HEK293 (cell line): ENCODE measurements around the gene C11orf86.

Experiments used
- CTCF ChIA-PET: fragments of 350-600 bp; formaldehyde crosslinking; extraction: SDS; loops from one replicate; lab custom pipeline; 2021; ENCODE audit warnings: antibody characterized with exemption; lab: Yijun Ruan, JAX
- POLR2A ChIA-PET: fragments of 300-600 bp; formaldehyde crosslinking; extraction: SDS; loops from one replicate; lab custom pipeline; 2020; ENCODE audit warnings: antibody characterized with exemption, inconsistent platforms; lab: Yijun Ruan, JAX
- H3K27ac ChIP-seq: fragments of 200-500 bp; sonication (Bioruptor generic); 2 replicates; pipeline ENCODE4 v1.5.1; 2014; ENCODE audit warnings: low read depth, low read length, control low read depth, inconsistent platforms; ENCODE audit errors: extremely low read depth
- H3K36me3 ChIP-seq, 2 experiments: fragments of 200-500 bp in 1 of 2; sonication (Bioruptor generic) in 1 of 2; 1 replicate in 1 of 2; 2 replicates in 1 of 2; pipeline ENCODE4 v1.5.1; 2014 to 2017; ENCODE audit warnings: inconsistent platforms in 2 of 2, low read length in 2 of 2; ENCODE audit not compliant: control insufficient read depth in 2 of 2, insufficient read depth in 1 of 2
- H3K4me1 ChIP-seq: fragments of 200-500 bp; sonication (Bioruptor generic); 2 replicates; pipeline ENCODE4 v1.5.1; 2014; ENCODE audit warnings: mild to moderate bottlenecking, low read length, inconsistent platforms; ENCODE audit not compliant: control insufficient read depth, insufficient read depth
- H3K4me3 ChIP-seq: 2 replicates; pipeline ENCODE4 v1.5.1; 2011; ENCODE audit warnings: low read depth, mild to moderate bottlenecking, control low read depth, low read length, moderate library complexity
- H3K9me3 ChIP-seq: fragments of 200-500 bp; sonication (Bioruptor generic); 2 replicates; pipeline ENCODE4 v1.5.1; 2014; ENCODE audit warnings: low read depth, low read length, inconsistent platforms; ENCODE audit not compliant: control insufficient read depth, insufficient read depth
- BCL6B ChIP-seq: fragments of 450-650 bp; formaldehyde crosslinking; IDR thresholded peaks from 2 replicates; pipeline ENCODE4 v1.5.1; 2017; ENCODE audit warnings: missing biosample characterization, missing genetic modification characterization
- MZF1 ChIP-seq: fragments of 450-650 bp; formaldehyde crosslinking; IDR thresholded peaks from 2 replicates; pipeline ENCODE4 v1.5.1; 2017; ENCODE audit warnings: missing biosample characterization, missing genetic modification characterization, borderline replicate concordance
- PRDM4 ChIP-seq: fragments of 450-650 bp; formaldehyde crosslinking; IDR thresholded peaks from 2 replicates; pipeline ENCODE4 v1.5.1; 2017; ENCODE audit warnings: missing biosample characterization, missing genetic modification characterization
- RBAK ChIP-seq: fragments of 450-650 bp; formaldehyde crosslinking; IDR thresholded peaks from 2 replicates; pipeline ENCODE4 v1.5.1; 2016; ENCODE audit warnings: missing biosample characterization, missing genetic modification characterization
- SALL2 ChIP-seq: fragments of 450-650 bp; formaldehyde crosslinking; IDR thresholded peaks from 2 replicates; pipeline ENCODE4 v1.5.0; 2017; ENCODE audit warnings: missing biosample characterization, mild to moderate bottlenecking, missing genetic modification characterization, borderline replicate concordance
- ZBTB17 ChIP-seq: fragments of 450-650 bp; formaldehyde crosslinking; IDR thresholded peaks from 2 replicates; pipeline ENCODE4 v1.5.1; 2016; ENCODE audit warnings: missing biosample characterization, missing genetic modification characterization
- ZBTB26 ChIP-seq: fragments of 450-650 bp; formaldehyde crosslinking; optimal IDR thresholded peaks from 2 replicates; pipeline ENCODE3; 2016; ENCODE audit warnings: missing biosample characterization, mild to moderate bottlenecking, missing genetic modification characterization
- ZNF140 ChIP-seq: fragments of 450-650 bp; formaldehyde crosslinking; IDR thresholded peaks from 2 replicates; pipeline ENCODE4 v1.5.1; 2016; ENCODE audit warnings: missing biosample characterization, missing genetic modification characterization
- ZNF174 ChIP-seq: fragments of 450-650 bp; formaldehyde crosslinking; IDR thresholded peaks from 2 replicates; pipeline ENCODE4 v1.5.0; 2017; ENCODE audit warnings: missing biosample characterization, mild to moderate bottlenecking, missing genetic modification characterization
- ZNF223 ChIP-seq: fragments of 450-650 bp; formaldehyde crosslinking; IDR thresholded peaks from 2 replicates; pipeline ENCODE4 v1.5.1; 2016; ENCODE audit warnings: missing biosample characterization, missing genetic modification characterization
- ZNF324 ChIP-seq: fragments of 450-650 bp; formaldehyde crosslinking; IDR thresholded peaks from 2 replicates; pipeline ENCODE4 v1.5.1; 2016; ENCODE audit warnings: missing biosample characterization, missing genetic modification characterization
- ZNF398 ChIP-seq: fragments of 450-650 bp; formaldehyde crosslinking; IDR thresholded peaks from 2 replicates; pipeline ENCODE4 v1.5.1; 2017; ENCODE audit warnings: missing biosample characterization, missing genetic modification characterization
- ZNF544 ChIP-seq: fragments of 450-650 bp; formaldehyde crosslinking; IDR thresholded peaks from 2 replicates; pipeline ENCODE4 v1.5.0; 2017; ENCODE audit warnings: missing biosample characterization, missing genetic modification characterization
- ZNF560 ChIP-seq: fragments of 450-650 bp; formaldehyde crosslinking; IDR thresholded peaks from 2 replicates; pipeline ENCODE4 v1.5.1; 2017; ENCODE audit warnings: missing biosample characterization, missing genetic modification characterization, borderline replicate concordance
- ZNF585B ChIP-seq: fragments of 450-650 bp; formaldehyde crosslinking; IDR thresholded peaks from 2 replicates; pipeline ENCODE4 v1.5.1; 2016; ENCODE audit warnings: missing biosample characterization, missing genetic modification characterization
- ZNF623 ChIP-seq: fragments of 450-650 bp; formaldehyde crosslinking; IDR thresholded peaks from 2 replicates; pipeline ENCODE4 v1.5.1; 2016; ENCODE audit warnings: missing biosample characterization, missing genetic modification characterization
- ZNF654 ChIP-seq: fragments of 450-650 bp; formaldehyde crosslinking; IDR thresholded peaks from 2 replicates; pipeline ENCODE4 v1.5.1; 2016; ENCODE audit warnings: low read depth, missing biosample characterization, missing genetic modification characterization
- ZNF837 ChIP-seq: fragments of 450-650 bp; formaldehyde crosslinking; IDR thresholded peaks from 2 replicates; pipeline ENCODE4 v1.5.1; 2016; ENCODE audit warnings: missing biosample characterization, missing genetic modification characterization
- TF ChIP-seq, protein P1 (sequence below): fragments of 450-650 bp; formaldehyde crosslinking; IDR thresholded peaks from 2 replicates; pipeline ENCODE4 v1.5.1; 2016; ENCODE audit warnings: missing biosample characterization, missing genetic modification characterization
- TF ChIP-seq, protein P2 (sequence below): fragments of 450-650 bp; formaldehyde crosslinking; IDR thresholded peaks from 2 replicates; pipeline ENCODE4 v1.5.1; 2016; ENCODE audit warnings: missing biosample characterization, missing genetic modification characterization

C11orf86 gene

DNA sequence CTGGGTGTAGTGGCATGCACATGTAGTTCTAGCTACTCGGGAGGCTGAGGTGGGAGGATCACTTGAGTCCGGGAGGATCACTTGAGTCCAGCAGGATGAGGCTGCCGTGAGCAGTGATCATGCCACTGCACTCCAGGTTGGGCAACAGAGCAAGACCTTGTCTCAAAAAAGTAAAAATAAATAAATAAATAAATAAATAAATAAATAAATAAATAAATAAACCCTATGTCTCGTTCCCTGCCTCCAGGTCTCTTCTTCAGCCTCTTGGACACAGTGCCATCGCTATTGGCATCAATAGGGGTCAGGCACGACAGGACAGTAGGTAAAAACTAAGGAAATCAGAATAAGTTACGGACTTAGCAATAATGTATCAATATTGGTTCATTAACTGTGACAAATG, 24.5 kb downstream of the C11orf86 start (continued):
- peak; percentile 47 for TF ChIP-seq ZNF623 (tag by site-specific recombination)

- ChIA-PET CTCF (interaction anchor here (0.6 kb wide), 1 partner anchor 130 kb away, joined by 4 read pairs; no protein-coding TSS in a partner anchor), POLR2A (no interaction called here)
- no peaks in the 10 kb centered on the region for H3K9me3 ChIP-seq
- TF ChIP-seq PRDM4 (tag by site-specific recombination) (no peak), ZNF544 (tag by site-specific recombination) (no peak), ZNF585B (no peak), ZNF654 (tag by site-specific recombination) (no peak), ZBTB17 (tag by site-specific recombination) (no peak), ZNF837 (tag by site-specific recombination) (no peak), ZNF223 (tag by site-specific recombination) (no peak), ZBTB26 (tag by site-specific recombination) (no peak), ZNF174 (no peak), ZNF140 (tag by site-specific recombination) (no peak), ZNF560 (tag by site-specific recombination) (no peak), MZF1 (tag by site-specific recombination) (no peak), ZNF324 (tag by site-specific recombination) (no peak)
- TF ChIP-seq, protein P1, sequence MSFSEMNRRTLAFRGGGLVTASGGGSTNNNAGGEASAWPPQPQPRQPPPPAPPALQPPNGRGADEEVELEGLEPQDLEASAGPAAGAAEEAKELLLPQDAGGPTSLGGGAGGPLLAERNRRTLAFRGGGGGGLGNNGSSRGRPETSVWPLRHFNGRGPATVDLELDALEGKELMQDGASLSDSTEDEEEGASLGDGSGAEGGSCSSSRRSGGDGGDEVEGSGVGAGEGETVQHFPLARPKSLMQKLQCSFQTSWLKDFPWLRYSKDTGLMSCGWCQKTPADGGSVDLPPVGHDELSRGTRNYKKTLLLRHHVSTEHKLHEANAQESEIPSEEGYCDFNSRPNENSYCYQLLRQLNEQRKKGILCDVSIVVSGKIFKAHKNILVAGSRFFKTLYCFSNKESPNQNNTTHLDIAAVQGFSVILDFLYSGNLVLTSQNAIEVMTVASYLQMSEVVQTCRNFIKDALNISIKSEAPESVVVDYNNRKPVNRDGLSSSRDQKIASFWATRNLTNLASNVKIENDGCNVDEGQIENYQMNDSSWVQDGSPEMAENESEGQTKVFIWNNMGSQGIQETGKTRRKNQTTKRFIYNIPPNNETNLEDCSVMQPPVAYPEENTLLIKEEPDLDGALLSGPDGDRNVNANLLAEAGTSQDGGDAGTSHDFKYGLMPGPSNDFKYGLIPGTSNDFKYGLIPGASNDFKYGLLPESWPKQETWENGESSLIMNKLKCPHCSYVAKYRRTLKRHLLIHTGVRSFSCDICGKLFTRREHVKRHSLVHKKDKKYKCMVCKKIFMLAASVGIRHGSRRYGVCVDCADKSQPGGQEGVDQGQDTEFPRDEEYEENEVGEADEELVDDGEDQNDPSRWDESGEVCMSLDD (tag by site-specific recombination) = no peak
- TF ChIP-seq, all 188 proteins: peak for 0
- no peak overlapping the region for H3K27ac ChIP-seq
- no peak overlapping the region for H3K4me3 ChIP-seq
- H3K4me1 ChIP-seq = no peaks in the 10 kb centered on the region
- H3K36me3 ChIP-seq = no peaks in the 10 kb centered on the region
Measured at GRCh38 chr11:67001332-67001731, 26.2 kb downstream of the C11orf86 start.

- Histone ChIP-seq H3K4me3 (no peak overlapping the region), H3K4me1 (no peaks in the 10 kb centered on the region), H3K36me3 (no peaks in the 10 kb centered on the region), H3K27ac (no peak overlapping the region), H3K9me3 (no peaks in the 10 kb centered on the region)
- ChIA-PET POLR2A (no interaction called here), CTCF (interaction anchor here (1.0 to 1.6 kb wide), 2 partner anchors 19 to 27 kb away, joined by 4 to 5 read pairs; no protein-coding TSS in a partner anchor)
- no peak for TF ChIP-seq ZNF398 (tag by site-specific recombination)
- no peak for TF ChIP-seq SALL2
- no peak for TF ChIP-seq BCL6B (tag by site-specific recombination)
- TF ChIP-seq, protein P2, sequence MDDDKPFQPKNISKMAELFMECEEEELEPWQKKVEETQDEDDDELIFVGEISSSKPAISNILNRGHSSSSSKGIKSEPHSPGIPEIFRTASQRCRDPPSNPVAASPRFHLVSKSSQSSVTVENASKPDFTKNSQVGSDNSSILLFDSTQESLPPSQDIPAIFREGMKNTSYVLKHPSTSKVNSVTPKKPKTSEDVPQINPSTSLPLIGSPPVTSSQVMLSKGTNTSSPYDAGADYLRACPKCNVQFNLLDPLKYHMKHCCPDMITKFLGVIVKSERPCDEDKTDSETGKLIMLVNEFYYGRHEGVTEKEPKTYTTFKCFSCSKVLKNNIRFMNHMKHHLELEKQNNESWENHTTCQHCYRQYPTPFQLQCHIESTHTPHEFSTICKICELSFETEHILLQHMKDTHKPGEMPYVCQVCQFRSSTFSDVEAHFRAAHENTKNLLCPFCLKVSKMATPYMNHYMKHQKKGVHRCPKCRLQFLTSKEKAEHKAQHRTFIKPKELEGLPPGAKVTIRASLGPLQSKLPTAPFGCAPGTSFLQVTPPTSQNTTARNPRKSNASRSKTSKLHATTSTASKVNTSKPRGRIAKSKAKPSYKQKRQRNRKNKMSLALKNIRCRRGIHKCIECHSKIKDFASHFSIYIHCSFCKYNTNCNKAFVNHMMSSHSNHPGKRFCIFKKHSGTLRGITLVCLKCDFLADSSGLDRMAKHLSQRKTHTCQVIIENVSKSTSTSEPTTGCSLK = no peak
- no peak for TF ChIP-seq RBAK (tag by site-specific recombination)
- no peak for TF ChIP-seq ZNF544 (tag by site-specific recombination)
Measured at GRCh38 chr11:67002297-67002913, 27.3 kb downstream of the C11orf86 start.
